GM19025 (cell line): ENCODE measurements around the gene PTTG1IP.

ENCODE experiments used
- ATAC-seq: cut with Tn5 transposase; IDR thresholded peaks from one replicate; pipeline ENCODE4 v1.9.1; 2021; ENCODE audit warnings: mild to moderate bottlenecking, low read depth, moderate library complexity; ENCODE audit not compliant: unreplicated experiment

The PTTG1IP gene

GRCh38 chr21:44849616-44850130 lies 23.8 kb downstream of the PTTG1IP start:
- no peak for ATAC-seq

- no peak for ATAC-seq
Measured at GRCh38 chr21:44848821-44849521, 24.5 kb downstream of the PTTG1IP start.

GRCh38 chr21:44847261-44848056 lies 26.0 kb downstream of the PTTG1IP start:
- ATAC-seq: no peak

GRCh38 chr21:44846485-44847260 lies 26.8 kb downstream of the PTTG1IP start:
- ATAC-seq: no peak

GRCh38 chr21:44846224-44846484 lies 27.3 kb downstream of the PTTG1IP start:
- no peak for ATAC-seq

GRCh38 chr21:44845418-44846223 lies 27.9 kb downstream of the PTTG1IP start:
- ATAC-seq: no peak

GRCh38 chr21:44844256-44844655 lies 29.2 kb downstream of the PTTG1IP start:
- ATAC-seq: no peak

- ATAC-seq: no peak
Measured at GRCh38 chr21:44842721-44843445, 30.6 kb downstream of the PTTG1IP start.

- ATAC-seq: no peak
Measured at GRCh38 chr21:44842087-44842486, 31.4 kb downstream of the PTTG1IP start.

GRCh38 chr21:44840771-44841170 lies 32.7 kb downstream of the PTTG1IP start:
- ATAC-seq: no peak

- ATAC-seq: no peak
Measured at GRCh38 chr21:44838951-44839350, 34.5 kb downstream of the PTTG1IP start.

- no peak for ATAC-seq
Measured at GRCh38 chr21:44838039-44838895, 35.2 kb downstream of the PTTG1IP start.

- no peak for ATAC-seq
Measured at GRCh38 chr21:44837537-44837936, 36.0 kb downstream of the PTTG1IP start.

GRCh38 chr21:44836666-44837471 lies 36.6 kb downstream of the PTTG1IP start:
- ATAC-seq: no peak

GRCh38 chr21:44836349-44836665 lies 37.2 kb downstream of the PTTG1IP start:
- no peak for ATAC-seq

- no peak for ATAC-seq
Measured at GRCh38 chr21:44835647-44835973, 37.9 kb downstream of the PTTG1IP start.

- ATAC-seq: no peak
Measured at GRCh38 chr21:44834951-44835646, 38.4 kb downstream of the PTTG1IP start.
